Progenitor cell of endocrine pancreas (in vitro differentiated cells): Measurements from ENCODE around the gene HECW1. TPM values are rescaled to one million over a fixed set of nuclear protein-coding genes. Genes with fewer than 3 reads are reported as not detected.

Experiments used
- DNase-seq: peaks from one replicate; pipeline ENCODE4 v3.0.0; 2021; ENCODE audit warnings: low spot score; ENCODE audit not compliant: unreplicated experiment
- H3K27ac Mint-ChIP-seq: 2 replicates; pipeline ENCODE4 v1.8.0; 2021; ENCODE audit warnings: mild to moderate bottlenecking, moderate library complexity, mixed read lengths
- H3K27me3 Mint-ChIP-seq: 2 replicates; pipeline ENCODE4 v1.8.0; 2021; ENCODE audit warnings: mixed read lengths
- H3K36me3 Mint-ChIP-seq: 2 replicates; pipeline ENCODE4 v1.8.0; 2022; ENCODE audit warnings: mixed read lengths; ENCODE audit not compliant: insufficient read depth
- H3K4me1 Mint-ChIP-seq: 2 replicates; pipeline ENCODE4 v1.8.0; 2021; ENCODE audit warnings: low read depth, mixed read lengths
- H3K4me3 Mint-ChIP-seq: 2 replicates; pipeline ENCODE4 v1.8.0; 2021; ENCODE audit warnings: low read depth, mild to moderate bottlenecking, moderate library complexity, mixed read lengths
- H3K9me3 Mint-ChIP-seq: 2 replicates; pipeline ENCODE4 v1.8.0; 2021; ENCODE audit warnings: low read depth, mixed read lengths
- CTCF ChIP-seq: fragments of 200-600 bp; sonication (generic); IDR thresholded peaks from one replicate; pipeline ENCODE4 v1.5.0; 2021; ENCODE audit warnings: antibody characterized with exemption, mild to moderate bottlenecking; ENCODE audit not compliant: unreplicated experiment
- total RNA-seq: library from RNA; stranded (reverse); gene quantifications from 2 replicates; pipeline ENCODE4 v1.2.1, GENCODE V29; 2021

HECW1 gene
- total RNA-seq, 1 donor from 2014 or later, result 0.50 TPM

DNA sequence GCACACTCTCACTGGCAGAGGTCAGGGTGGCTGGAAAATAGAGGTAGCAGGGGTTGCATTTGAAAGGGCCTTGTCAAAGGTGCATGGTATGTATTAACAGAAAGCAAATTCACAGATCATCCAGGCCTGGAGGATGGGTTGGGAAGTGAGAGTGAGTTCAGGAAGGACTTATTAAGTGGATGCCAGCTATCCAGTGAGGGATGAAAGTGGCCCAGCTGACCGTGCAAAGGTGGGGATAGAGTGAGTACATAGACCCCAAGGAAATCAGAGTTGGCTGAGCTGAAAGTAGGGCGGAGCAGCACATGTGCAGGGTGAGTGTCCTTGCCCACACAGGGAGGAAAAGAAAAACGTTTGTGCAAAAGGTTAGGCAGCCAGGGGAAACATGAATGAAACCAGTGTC lies 58.1 kb downstream of the HECW1 start:
- Mint-ChIP-seq H3K36me3 (no peaks in the 10 kb centered on the region), H3K4me1 (peaks cover 6% of the 10 kb centered on the region), H3K27ac (no peak overlapping the region), H3K4me3 (no peak overlapping the region), H3K9me3 (no peaks in the 10 kb centered on the region), H3K27me3 (peaks cover 18% of the 10 kb centered on the region)
- TF ChIP-seq CTCF, result no peak
- no peak for DNase-seq

DNA sequence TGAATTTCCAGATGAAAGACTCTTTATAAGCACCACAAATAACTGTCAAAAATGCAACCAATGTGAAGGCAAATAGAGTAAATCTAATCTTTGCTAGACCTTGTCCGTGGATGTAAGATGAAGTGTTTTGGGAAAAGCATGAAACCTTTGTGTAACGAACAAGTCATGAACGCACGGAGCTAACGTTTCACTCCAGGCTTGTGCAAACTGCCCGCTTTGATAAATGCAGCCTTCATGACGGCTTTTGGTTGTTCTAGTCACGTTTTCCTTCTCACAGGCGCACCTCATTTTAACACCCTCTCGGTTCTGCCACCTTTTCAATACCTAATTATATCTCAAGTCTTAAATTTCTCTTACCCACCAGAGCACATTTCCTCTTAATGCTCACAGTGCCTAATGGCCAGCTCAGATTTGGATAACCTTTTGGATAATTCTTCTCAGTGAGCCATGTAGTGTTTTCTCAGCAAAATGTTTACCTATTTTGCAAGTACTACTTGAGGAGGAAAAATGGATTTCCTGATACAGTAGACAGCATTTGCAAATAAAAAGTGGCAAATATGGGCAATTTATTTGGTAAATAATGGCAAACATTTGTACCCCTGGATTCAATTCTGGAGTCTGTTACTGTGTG lies 63.2 kb downstream of the HECW1 start:
- H3K27ac Mint-ChIP-seq, result no peak overlapping the region
- H3K27me3 Mint-ChIP-seq, result peaks cover 15% of the 10 kb centered on the region
- H3K4me1 Mint-ChIP-seq, result peaks cover 7% of the 10 kb centered on the region
- TF ChIP-seq CTCF, result no peak
- no peak for DNase-seq
- no peaks in the 10 kb centered on the region for H3K36me3 Mint-ChIP-seq
- H3K4me3 Mint-ChIP-seq, result no peak overlapping the region
- H3K9me3 Mint-ChIP-seq, result no peaks in the 10 kb centered on the region

DNA sequence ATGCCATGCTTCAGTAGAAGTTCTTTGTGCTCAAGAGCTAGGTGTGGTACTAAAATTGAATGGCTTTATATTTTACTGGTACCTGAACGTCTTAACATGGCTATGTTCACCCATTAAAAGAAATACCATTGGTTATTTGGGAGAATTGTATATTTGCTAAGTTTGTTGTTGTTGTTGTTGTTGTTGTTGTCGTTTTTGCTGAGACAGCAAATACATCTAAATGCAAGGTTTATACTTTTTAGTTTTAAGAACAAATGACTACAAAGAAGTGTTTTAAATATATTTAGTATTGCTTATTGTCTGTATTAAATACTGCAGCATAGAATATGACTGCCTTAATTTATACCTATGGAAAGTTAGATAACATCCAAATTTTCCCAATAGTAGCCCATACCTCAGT lies 66.9 kb downstream of the HECW1 start:
- Mint-ChIP-seq H3K27ac (no peak overlapping the region), H3K4me3 (no peak overlapping the region), H3K4me1 (peaks cover 6% of the 10 kb centered on the region), H3K27me3 (peaks cover 11% of the 10 kb centered on the region), H3K9me3 (peaks cover 6% of the 10 kb centered on the region), H3K36me3 (no peaks in the 10 kb centered on the region)
- no peak for TF ChIP-seq CTCF
- DNase-seq, result no peak

DNA sequence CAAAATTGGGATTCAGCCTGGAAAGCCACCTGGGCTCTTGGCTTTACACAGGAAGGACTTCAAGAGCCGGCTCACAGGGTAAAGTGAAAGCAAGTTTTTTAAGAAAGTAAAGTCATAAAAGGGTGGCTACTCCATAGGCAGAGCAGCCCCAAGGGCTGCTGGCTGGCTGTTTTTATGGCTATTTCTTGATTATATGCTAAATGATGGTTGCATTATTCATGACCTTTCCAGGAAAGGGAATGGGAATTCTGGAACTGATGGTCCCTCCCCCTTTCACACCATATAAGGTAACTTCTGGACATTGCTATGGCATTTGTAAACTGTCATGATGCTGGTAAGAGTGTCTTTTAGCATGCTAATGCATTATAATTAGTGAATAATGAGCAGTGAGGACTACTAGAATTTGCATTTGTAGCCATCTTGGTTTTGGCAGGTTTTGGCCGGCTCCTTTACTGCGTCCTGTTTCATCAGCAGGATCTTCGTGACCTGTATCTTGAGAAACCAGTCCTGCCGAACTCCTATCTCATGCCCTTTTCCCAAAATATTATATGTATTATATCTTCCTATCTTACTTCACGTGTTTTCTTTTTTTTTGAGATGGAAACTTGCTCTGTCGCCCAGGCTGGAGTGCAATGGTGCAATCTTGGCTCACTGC lies 80.5 kb downstream of the HECW1 start:
- no peak for DNase-seq
- Mint-ChIP-seq H3K4me3 (no peak overlapping the region), H3K27me3 (no peaks in the 10 kb centered on the region), H3K9me3 (no peaks in the 10 kb centered on the region), H3K36me3 (no peaks in the 10 kb centered on the region), H3K4me1 (peaks cover 5% of the 10 kb centered on the region), H3K27ac (no peak overlapping the region)
- no peak for TF ChIP-seq CTCF

GRCh38 chr7:43193893-43194292 lies 81.4 kb downstream of the HECW1 start:
- Mint-ChIP-seq H3K36me3 (no peaks in the 10 kb centered on the region), H3K27ac (no peak overlapping the region), H3K9me3 (no peaks in the 10 kb centered on the region), H3K27me3 (no peaks in the 10 kb centered on the region), H3K4me3 (no peak overlapping the region), H3K4me1 (peaks cover 5% of the 10 kb centered on the region)
- no peak for DNase-seq
- TF ChIP-seq CTCF, result no peak
